AG04449 (cell line): ENCODE data around the gene PRRC2C.

Source experiments
- CTCF ChIA-PET: fragments of 350-600 bp; formaldehyde crosslinking; extraction: SDS; loops from one replicate; lab custom pipeline; 2021; ENCODE audit warnings: antibody characterized with exemption; lab: Yijun Ruan, JAX
- POLR2A ChIA-PET: fragments of 400-600, 350-600 bp; formaldehyde crosslinking; extraction: SDS; loops from one replicate; lab custom pipeline; 2020; ENCODE audit warnings: antibody characterized with exemption, inconsistent platforms; lab: Yijun Ruan, JAX
- DNase-seq: peaks from one replicate; pipeline ENCODE4 v3.0.0-alpha.2; 2010; ENCODE audit warnings: low read depth, low spot score
- H3K4me3 ChIP-seq: 2 replicates; pipeline ENCODE4 v1.5.1; 2011; ENCODE audit warnings: low read depth, mild to moderate bottlenecking, control low read depth, low read length
- CTCF ChIP-seq: IDR thresholded peaks from one replicate; pipeline ENCODE4 v1.5.1; 2011; ENCODE audit warnings: mild to moderate bottlenecking, moderate library complexity, low read length, control low read depth, inconsistent platforms; ENCODE audit not compliant: insufficient read depth; ENCODE audit errors: missing control alignments

PRRC2C gene

DNA sequence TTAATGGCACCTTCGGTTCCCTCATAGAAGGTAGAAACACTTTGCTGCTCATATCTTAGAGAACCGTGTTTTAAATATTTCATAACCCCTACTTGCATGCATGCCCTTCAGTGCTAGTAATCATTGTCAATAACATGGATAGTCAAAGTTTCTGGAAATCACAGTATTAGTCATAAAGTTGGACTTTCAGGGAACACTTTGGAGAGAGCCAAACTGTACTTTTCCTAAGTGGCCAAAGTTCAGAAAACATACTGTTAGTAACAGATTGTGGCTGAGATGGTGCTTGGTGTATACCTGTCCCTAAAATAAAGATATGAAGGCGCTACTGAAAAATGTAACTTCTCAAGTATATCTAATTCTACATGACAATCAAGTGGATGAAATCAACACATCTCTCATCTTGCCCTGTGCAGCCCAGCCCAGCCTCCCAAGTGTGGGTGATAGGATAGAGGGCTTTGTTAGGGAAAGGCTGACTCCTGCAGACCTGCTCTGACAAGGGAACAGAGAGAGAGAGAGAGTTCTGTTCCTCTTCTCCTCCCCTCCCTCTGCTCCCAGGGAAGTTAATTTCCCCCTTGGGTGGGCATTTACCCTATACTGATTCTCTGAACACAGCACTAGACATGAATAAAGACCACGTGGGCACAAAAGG lies 152.7 kb downstream of the PRRC2C start:
- no peak overlapping the region for H3K4me3 ChIP-seq
- TF ChIP-seq CTCF: no peak
- POLR2A ChIA-PET: no interaction called here
- CTCF ChIA-PET: no interaction called here
- no peak for DNase-seq

- no peak overlapping the region for H3K4me3 ChIP-seq
- DNase-seq: no peak
- CTCF ChIA-PET: interaction anchor here (0.6 to 10.5 kb wide), 2 partner anchors 346 to 810 kb away, joined by 3 to 190 read pairs; no protein-coding TSS in a partner anchor
- TF ChIP-seq CTCF: no peak
- POLR2A ChIA-PET: no interaction called here
Observed at GRCh38 chr1:171640225-171640624, 154.9 kb downstream of the PRRC2C start.

GRCh38 chr1:171641076-171641864 lies 155.9 kb downstream of the PRRC2C start:
- ChIA-PET POLR2A (no interaction called here), CTCF (interaction anchor here (1.4 to 10.5 kb wide), 3 partner anchors 74 to 345 kb away, joined by 4 to 190 read pairs (median 7); no protein-coding TSS in a partner anchor)
- DNase-seq: no peak
- H3K4me3 ChIP-seq: no peak overlapping the region
- TF ChIP-seq CTCF: no peak

DNA sequence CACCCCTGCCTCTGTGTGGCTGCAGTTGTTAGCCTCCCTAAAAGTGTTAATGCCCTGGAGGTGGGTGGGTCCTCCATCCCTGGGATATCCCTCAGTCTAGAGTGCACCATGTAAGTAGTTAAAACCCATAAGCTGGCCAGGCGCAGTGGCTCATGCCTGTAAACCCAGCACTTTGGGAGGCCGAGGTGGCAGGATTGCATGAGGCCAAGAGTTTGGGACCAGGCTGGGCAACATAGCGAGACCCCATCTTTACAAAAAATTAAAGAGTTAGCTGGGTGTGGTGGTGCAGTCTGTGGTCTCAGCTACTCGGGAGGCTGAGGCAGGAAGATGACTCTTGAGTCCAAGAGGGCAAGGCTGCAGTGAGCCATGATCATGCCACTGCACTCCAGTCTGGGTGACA lies 156.9 kb downstream of the PRRC2C start:
- POLR2A ChIA-PET: no interaction called here

More for the DNA sequence above, 156.9 kb downstream of the PRRC2C start:
- no peak for TF ChIP-seq CTCF
- CTCF ChIA-PET: interaction anchor here (1.4 to 10.5 kb wide), 3 partner anchors 74 to 344 kb away, joined by 4 to 190 read pairs (median 7); no protein-coding TSS in a partner anchor
- no peak for DNase-seq
- no peak overlapping the region for H3K4me3 ChIP-seq
